GM23338 (cell line): Measurements from ENCODE around the gene MYOF. TPM values are rescaled to one million over a fixed set of nuclear protein-coding genes. Genes with fewer than 3 reads are reported as not detected.

Experiments
- ATAC-seq: fragments of 200-7000 bp; cut with Tn5 transposase; 3 replicates; pipeline ENCODE4 v1.9.1; 2020
- DNase-seq: peaks from one replicate; pipeline ENCODE4 v3.0.0-alpha.2; 2015; ENCODE audit warnings: low spot score
- H2AFZ ChIP-seq: fragments of 200-600 bp; sonication (generic); 2 replicates; pipeline ENCODE4 v1.8.0; 2016; ENCODE audit warnings: antibody characterized with exemption, mild to moderate bottlenecking, moderate library complexity
- H3F3A ChIP-seq: fragments of 200-600 bp; sonication (generic); replicated peaks from 2 replicates; pipeline ENCODE4 v1.8.0; 2017; ENCODE audit warnings: antibody characterized with exemption, mixed run types, low read depth
- H3K27ac ChIP-seq: fragments of 200-600 bp; sonication (generic); 2 replicates; pipeline ENCODE4 v1.6.1; 2016; ENCODE audit warnings: low read depth
- H3K27me3 ChIP-seq: fragments of 200-600 bp; sonication (generic); 2 replicates; pipeline ENCODE4 v1.8.0; 2016; ENCODE audit warnings: mild to moderate bottlenecking, mixed run types, moderate library complexity; ENCODE audit not compliant: insufficient read depth
- H3K36me3 ChIP-seq: fragments of 200-600 bp; sonication (generic); 2 replicates; pipeline ENCODE4 v1.8.0; 2016; ENCODE audit warnings: mild to moderate bottlenecking; ENCODE audit not compliant: insufficient read depth
- H3K4me1 ChIP-seq: fragments of 200-600 bp; sonication (generic); 2 replicates; pipeline ENCODE4 v1.8.0; 2016; ENCODE audit warnings: mild to moderate bottlenecking, moderate library complexity; ENCODE audit not compliant: insufficient read depth
- H3K4me2 ChIP-seq: fragments of 200-600 bp; sonication (generic); 2 replicates; pipeline ENCODE4 v1.7.1; 2017; ENCODE audit warnings: mixed run types
- H3K4me3 ChIP-seq: fragments of 200-600 bp; sonication (generic); 2 replicates; pipeline ENCODE4 v1.6.1; 2016; ENCODE audit warnings: mixed run types
- H3K79me2 ChIP-seq: fragments of 200-600 bp; sonication (generic); replicated peaks from 2 replicates; pipeline ENCODE4 v1.8.0; 2017; ENCODE audit warnings: mild to moderate bottlenecking; ENCODE audit not compliant: insufficient read depth
- H3K9me2 ChIP-seq: fragments of 200-600 bp; sonication (generic); 2 replicates; pipeline ENCODE4 v1.8.0; 2017; ENCODE audit not compliant: insufficient read depth
- H4K20me1 ChIP-seq: fragments of 200-600 bp; sonication (generic); replicated peaks from 2 replicates; pipeline ENCODE4 v1.8.0; 2017; ENCODE audit warnings: mild to moderate bottlenecking; ENCODE audit not compliant: insufficient read depth
- H3K27ac Mint-ChIP-seq: 2 replicates; pipeline ENCODE4 v1.8.0; 2020; ENCODE audit warnings: inconsistent platforms, mild to moderate bottlenecking, moderate library complexity, mixed read lengths
- H3K27me3 Mint-ChIP-seq: 3 replicates; pipeline ENCODE4 v1.8.0; 2022; ENCODE audit warnings: low read depth, mild to moderate bottlenecking, moderate library complexity, mixed read lengths, inconsistent platforms; ENCODE audit not compliant: insufficient read depth, poor library complexity
- H3K36me3 Mint-ChIP-seq: 3 replicates; pipeline ENCODE4 v1.8.0; 2021; ENCODE audit warnings: low read depth, mild to moderate bottlenecking, inconsistent platforms, moderate library complexity, mixed read lengths
- H3K4me1 Mint-ChIP-seq: 3 replicates; pipeline ENCODE4 v1.8.0; 2020; ENCODE audit warnings: mild to moderate bottlenecking, inconsistent platforms, mixed read lengths
- H3K4me3 Mint-ChIP-seq: 3 replicates; pipeline ENCODE4 v1.8.0; 2021; ENCODE audit warnings: moderate library complexity, mild to moderate bottlenecking, inconsistent platforms, mixed read lengths
- H3K9me3 Mint-ChIP-seq: 3 replicates; pipeline ENCODE4 v1.8.0; 2020; ENCODE audit warnings: moderate library complexity, mild to moderate bottlenecking, inconsistent platforms, mixed read lengths
- CREB1 ChIP-seq: fragments of 250-450 bp; sonication (Bioruptor Pico); IDR thresholded peaks from 2 replicates; pipeline ENCODE4 v1.5.0; 2020; ENCODE audit warnings: low read depth, mild to moderate bottlenecking, moderate library complexity
- EZH2 ChIP-seq: fragments of 200-600 bp; sonication (generic); IDR thresholded peaks from one replicate; pipeline ENCODE4 v1.8.0; 2017; ENCODE audit warnings: antibody characterized with exemption, mild to moderate bottlenecking, low read depth; ENCODE audit not compliant: unreplicated experiment
- EZH2phosphoT487 ChIP-seq: fragments of 200-600 bp; sonication (generic); IDR thresholded peaks from one replicate; pipeline ENCODE4 v1.8.1; 2018; ENCODE audit warnings: antibody characterized with exemption; ENCODE audit not compliant: unreplicated experiment
- JUNB ChIP-seq: IDR thresholded peaks from one replicate; pipeline ENCODE4 v1.6.1; 2016; ENCODE audit warnings: antibody characterized with exemption; ENCODE audit not compliant: unreplicated experiment
- NANOG ChIP-seq: IDR thresholded peaks from 2 replicates; pipeline ENCODE4 v1.6.1; 2016; ENCODE audit warnings: antibody characterized with exemption, borderline replicate concordance
- POLR2AphosphoS5 ChIP-seq: IDR thresholded peaks from 2 replicates; pipeline ENCODE4 v1.6.1; 2016; ENCODE audit warnings: antibody characterized with exemption, low read depth
- STAT1 ChIP-seq: IDR thresholded peaks from one replicate; pipeline ENCODE4 v1.6.1; 2016; ENCODE audit warnings: antibody characterized with exemption; ENCODE audit not compliant: unreplicated experiment
- ZNF114 ChIP-seq: fragments of 250-450 bp; sonication (Bioruptor Pico); IDR thresholded peaks from 2 replicates; pipeline ENCODE4 v1.5.0; 2020; ENCODE audit warnings: mild to moderate bottlenecking, moderate library complexity
- ZNF331 ChIP-seq: fragments of 250-450 bp; sonication (Bioruptor Pico); IDR thresholded peaks from 2 replicates; pipeline ENCODE4 v1.5.0; 2020; ENCODE audit warnings: low read depth, mild to moderate bottlenecking, moderate library complexity
- polyA plus RNA-seq: library from polyadenylated mRNA; unstranded; fragments of >200 nt; fragmentation: Nextera tagmentation; extraction: Ambion mirVana; gene quantifications from 2 replicates; pipeline ENCODE4 v1.2.1, GENCODE V29; 2016
- total RNA-seq: library from RNA; depleted of rRNA; stranded (reverse); fragments of >200 nt; shearing (Covaris generic); gene quantifications from 2 replicates; pipeline ENCODE4 v1.2.3, GENCODE V29; 2014
- TF ChIP-seq, protein P1 (sequence below): fragments of 250-450 bp; sonication (Bioruptor Pico); IDR thresholded peaks from 2 replicates; pipeline ENCODE4 v1.5.0; 2020; ENCODE audit warnings: mild to moderate bottlenecking, moderate library complexity
- TF ChIP-seq, protein P2 (sequence below), 2 experiments: fragments of 200-600 bp in 1 of 2; sonication (generic) in 1 of 2; conservative IDR thresholded peaks; 2 replicates each; pipeline versions ENCODE4 v1.5.1 to v1.6.1; 2016 to 2017; ENCODE audit warnings: antibody characterized with exemption in 2 of 2, low read depth in 2 of 2, mild to moderate bottlenecking in 2 of 2, moderate library complexity in 1 of 2
- TF ChIP-seq, protein P3 (sequence below): IDR thresholded peaks from 2 replicates; pipeline ENCODE4 v1.6.1; 2016; ENCODE audit warnings: antibody characterized with exemption
- TF ChIP-seq, protein P4 (sequence below): IDR thresholded peaks from one replicate; pipeline ENCODE4 v1.6.1; 2018; ENCODE audit warnings: antibody characterized with exemption; ENCODE audit not compliant: unreplicated experiment

MYOF gene
- total and polyA plus RNA-seq, 2 experiments from 2014 or later, result 0.82 to 1.4 TPM

DNA sequence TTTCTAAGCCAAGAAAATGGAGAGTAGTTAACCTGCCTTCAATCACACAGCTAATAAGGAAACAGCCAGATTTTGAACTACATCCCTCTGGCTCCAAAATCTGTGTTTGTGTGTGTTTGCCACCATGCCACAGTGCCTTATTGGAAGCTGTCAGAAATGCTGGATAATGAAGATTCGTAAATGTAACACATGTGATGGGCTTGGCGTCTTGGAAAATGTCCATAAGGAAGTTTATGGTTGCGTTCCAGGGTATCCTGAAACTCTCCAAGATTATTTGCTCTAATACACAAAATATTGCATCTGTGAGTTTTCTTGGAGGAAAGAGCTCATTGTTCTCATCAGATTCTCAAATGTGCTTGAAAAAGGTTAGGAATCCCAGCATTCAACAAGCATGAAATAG is 22.7 kb downstream of the MYOF start:
- Mint-ChIP-seq H3K4me1 (peaks cover 5% of the 10 kb centered on the region; the same call in 2 of the 3 replicates), H3K27ac (no peak overlapping the region), H3K4me3 (no peak overlapping the region), H3K9me3 (no peaks in the 10 kb centered on the region), H3K27me3 (peaks cover 4% of the 10 kb centered on the region), H3K36me3 (no peaks in the 10 kb centered on the region)
- Histone ChIP-seq H3K9me2 (no peaks in the 10 kb centered on the region), H3K79me2 (no peaks in the 10 kb centered on the region), H3K4me2 (no peak overlapping the region), H3K36me3 (no peaks in the 10 kb centered on the region), H3F3A (no peaks in the 10 kb centered on the region), H3K27me3 (no peaks in the 10 kb centered on the region), H3K4me3 (no peak overlapping the region), H2AFZ (no peak overlapping the region), H4K20me1 (no peaks in the 10 kb centered on the region), H3K27ac (no peak overlapping the region), H3K4me1 (0 out of 2 replicates have a peak, but pooled peaks cover 4% of the 10 kb centered on the region)
- TF ChIP-seq ZNF331 (CRISPR knock-in tag), result no peak
- TF ChIP-seq, protein P1, sequence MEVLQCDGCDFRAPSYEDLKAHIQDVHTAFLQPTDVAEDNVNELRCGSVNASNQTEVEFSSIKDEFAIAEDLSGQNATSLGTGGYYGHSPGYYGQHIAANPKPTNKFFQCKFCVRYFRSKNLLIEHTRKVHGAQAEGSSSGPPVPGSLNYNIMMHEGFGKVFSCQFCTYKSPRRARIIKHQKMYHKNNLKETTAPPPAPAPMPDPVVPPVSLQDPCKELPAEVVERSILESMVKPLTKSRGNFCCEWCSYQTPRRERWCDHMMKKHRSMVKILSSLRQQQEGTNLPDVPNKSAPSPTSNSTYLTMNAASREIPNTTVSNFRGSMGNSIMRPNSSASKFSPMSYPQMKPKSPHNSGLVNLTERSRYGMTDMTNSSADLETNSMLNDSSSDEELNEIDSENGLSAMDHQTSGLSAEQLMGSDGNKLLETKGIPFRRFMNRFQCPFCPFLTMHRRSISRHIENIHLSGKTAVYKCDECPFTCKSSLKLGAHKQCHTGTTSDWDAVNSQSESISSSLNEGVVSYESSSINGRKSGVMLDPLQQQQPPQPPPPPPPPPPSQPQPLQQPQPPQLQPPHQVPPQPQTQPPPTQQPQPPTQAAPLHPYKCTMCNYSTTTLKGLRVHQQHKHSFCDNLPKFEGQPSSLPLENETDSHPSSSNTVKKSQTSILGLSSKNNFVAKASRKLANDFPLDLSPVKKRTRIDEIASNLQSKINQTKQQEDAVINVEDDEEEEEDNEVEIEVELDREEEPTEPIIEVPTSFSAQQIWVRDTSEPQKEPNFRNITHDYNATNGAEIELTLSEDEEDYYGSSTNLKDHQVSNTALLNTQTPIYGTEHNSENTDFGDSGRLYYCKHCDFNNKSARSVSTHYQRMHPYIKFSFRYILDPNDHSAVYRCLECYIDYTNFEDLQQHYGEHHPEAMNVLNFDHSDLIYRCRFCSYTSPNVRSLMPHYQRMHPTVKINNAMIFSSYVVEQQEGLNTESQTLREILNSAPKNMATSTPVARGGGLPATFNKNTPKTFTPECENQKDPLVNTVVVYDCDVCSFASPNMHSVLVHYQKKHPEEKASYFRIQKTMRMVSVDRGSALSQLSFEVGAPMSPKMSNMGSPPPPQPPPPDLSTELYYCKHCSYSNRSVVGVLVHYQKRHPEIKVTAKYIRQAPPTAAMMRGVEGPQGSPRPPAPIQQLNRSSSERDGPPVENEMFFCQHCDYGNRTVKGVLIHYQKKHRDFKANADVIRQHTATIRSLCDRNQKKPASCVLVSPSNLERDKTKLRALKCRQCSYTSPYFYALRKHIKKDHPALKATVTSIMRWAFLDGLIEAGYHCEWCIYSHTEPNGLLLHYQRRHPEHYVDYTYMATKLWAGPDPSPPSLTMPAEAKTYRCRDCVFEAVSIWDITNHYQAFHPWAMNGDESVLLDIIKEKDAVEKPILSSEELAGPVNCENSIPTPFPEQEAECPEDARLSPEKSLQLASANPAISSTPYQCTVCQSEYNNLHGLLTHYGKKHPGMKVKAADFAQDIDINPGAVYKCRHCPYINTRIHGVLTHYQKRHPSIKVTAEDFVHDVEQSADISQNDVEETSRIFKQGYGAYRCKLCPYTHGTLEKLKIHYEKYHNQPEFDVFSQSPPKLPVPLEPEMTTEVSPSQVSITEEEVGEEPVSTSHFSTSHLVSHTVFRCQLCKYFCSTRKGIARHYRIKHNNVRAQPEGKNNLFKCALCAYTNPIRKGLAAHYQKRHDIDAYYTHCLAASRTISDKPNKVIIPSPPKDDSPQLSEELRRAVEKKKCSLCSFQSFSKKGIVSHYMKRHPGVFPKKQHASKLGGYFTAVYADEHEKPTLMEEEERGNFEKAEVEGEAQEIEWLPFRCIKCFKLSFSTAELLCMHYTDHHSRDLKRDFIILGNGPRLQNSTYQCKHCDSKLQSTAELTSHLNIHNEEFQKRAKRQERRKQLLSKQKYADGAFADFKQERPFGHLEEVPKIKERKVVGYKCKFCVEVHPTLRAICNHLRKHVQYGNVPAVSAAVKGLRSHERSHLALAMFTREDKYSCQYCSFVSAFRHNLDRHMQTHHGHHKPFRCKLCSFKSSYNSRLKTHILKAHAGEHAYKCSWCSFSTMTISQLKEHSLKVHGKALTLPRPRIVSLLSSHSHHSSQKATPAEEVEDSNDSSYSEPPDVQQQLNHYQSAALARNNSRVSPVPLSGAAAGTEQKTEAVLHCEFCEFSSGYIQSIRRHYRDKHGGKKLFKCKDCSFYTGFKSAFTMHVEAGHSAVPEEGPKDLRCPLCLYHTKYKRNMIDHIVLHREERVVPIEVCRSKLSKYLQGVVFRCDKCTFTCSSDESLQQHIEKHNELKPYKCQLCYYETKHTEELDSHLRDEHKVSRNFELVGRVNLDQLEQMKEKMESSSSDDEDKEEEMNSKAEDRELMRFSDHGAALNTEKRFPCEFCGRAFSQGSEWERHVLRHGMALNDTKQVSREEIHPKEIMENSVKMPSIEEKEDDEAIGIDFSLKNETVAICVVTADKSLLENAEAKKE, result no peak
- no peak for TF ChIP-seq STAT1
- no peak for TF ChIP-seq POLR2AphosphoS5
- TF ChIP-seq, protein P2, sequence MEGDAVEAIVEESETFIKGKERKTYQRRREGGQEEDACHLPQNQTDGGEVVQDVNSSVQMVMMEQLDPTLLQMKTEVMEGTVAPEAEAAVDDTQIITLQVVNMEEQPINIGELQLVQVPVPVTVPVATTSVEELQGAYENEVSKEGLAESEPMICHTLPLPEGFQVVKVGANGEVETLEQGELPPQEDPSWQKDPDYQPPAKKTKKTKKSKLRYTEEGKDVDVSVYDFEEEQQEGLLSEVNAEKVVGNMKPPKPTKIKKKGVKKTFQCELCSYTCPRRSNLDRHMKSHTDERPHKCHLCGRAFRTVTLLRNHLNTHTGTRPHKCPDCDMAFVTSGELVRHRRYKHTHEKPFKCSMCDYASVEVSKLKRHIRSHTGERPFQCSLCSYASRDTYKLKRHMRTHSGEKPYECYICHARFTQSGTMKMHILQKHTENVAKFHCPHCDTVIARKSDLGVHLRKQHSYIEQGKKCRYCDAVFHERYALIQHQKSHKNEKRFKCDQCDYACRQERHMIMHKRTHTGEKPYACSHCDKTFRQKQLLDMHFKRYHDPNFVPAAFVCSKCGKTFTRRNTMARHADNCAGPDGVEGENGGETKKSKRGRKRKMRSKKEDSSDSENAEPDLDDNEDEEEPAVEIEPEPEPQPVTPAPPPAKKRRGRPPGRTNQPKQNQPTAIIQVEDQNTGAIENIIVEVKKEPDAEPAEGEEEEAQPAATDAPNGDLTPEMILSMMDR (conservative IDR thresholded peaks at IDR 0.05; ENCODE audit: low read depth in 2 of 2), result no peak
- no peak for TF ChIP-seq ZNF114 (CRISPR knock-in tag)
- TF ChIP-seq JUNB, result no peak
- no peak for TF ChIP-seq NANOG
- TF ChIP-seq EZH2phosphoT487, result no peak
- no peak for TF ChIP-seq EZH2
- TF ChIP-seq, protein P3, sequence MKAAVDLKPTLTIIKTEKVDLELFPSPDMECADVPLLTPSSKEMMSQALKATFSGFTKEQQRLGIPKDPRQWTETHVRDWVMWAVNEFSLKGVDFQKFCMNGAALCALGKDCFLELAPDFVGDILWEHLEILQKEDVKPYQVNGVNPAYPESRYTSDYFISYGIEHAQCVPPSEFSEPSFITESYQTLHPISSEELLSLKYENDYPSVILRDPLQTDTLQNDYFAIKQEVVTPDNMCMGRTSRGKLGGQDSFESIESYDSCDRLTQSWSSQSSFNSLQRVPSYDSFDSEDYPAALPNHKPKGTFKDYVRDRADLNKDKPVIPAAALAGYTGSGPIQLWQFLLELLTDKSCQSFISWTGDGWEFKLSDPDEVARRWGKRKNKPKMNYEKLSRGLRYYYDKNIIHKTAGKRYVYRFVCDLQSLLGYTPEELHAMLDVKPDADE, result no peak
- TF ChIP-seq, protein P4, sequence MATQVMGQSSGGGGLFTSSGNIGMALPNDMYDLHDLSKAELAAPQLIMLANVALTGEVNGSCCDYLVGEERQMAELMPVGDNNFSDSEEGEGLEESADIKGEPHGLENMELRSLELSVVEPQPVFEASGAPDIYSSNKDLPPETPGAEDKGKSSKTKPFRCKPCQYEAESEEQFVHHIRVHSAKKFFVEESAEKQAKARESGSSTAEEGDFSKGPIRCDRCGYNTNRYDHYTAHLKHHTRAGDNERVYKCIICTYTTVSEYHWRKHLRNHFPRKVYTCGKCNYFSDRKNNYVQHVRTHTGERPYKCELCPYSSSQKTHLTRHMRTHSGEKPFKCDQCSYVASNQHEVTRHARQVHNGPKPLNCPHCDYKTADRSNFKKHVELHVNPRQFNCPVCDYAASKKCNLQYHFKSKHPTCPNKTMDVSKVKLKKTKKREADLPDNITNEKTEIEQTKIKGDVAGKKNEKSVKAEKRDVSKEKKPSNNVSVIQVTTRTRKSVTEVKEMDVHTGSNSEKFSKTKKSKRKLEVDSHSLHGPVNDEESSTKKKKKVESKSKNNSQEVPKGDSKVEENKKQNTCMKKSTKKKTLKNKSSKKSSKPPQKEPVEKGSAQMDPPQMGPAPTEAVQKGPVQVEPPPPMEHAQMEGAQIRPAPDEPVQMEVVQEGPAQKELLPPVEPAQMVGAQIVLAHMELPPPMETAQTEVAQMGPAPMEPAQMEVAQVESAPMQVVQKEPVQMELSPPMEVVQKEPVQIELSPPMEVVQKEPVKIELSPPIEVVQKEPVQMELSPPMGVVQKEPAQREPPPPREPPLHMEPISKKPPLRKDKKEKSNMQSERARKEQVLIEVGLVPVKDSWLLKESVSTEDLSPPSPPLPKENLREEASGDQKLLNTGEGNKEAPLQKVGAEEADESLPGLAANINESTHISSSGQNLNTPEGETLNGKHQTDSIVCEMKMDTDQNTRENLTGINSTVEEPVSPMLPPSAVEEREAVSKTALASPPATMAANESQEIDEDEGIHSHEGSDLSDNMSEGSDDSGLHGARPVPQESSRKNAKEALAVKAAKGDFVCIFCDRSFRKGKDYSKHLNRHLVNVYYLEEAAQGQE, result no peak
- no peak for TF ChIP-seq CREB1 (CRISPR knock-in tag)
- ATAC-seq, result no peak
- no peak for DNase-seq
